A549 treated with AZD9567 at 1 μM for 4 hours (cell line): ENCODE data around the gene ABITRAM. TPM values are rescaled to one million over a fixed set of nuclear protein-coding genes. Genes with fewer than 3 reads are reported as not detected.

Experiments used
- total RNA-seq: library from RNA; stranded (reverse); fragments of 200-300 nt; extraction: Qiagen RNA extraction; gene quantifications from 5 replicates; pipeline ENCODE4 v1.2.3, GENCODE V29; 2022; ENCODE audit not compliant: insufficient read depth

Gene ABITRAM, protein sequence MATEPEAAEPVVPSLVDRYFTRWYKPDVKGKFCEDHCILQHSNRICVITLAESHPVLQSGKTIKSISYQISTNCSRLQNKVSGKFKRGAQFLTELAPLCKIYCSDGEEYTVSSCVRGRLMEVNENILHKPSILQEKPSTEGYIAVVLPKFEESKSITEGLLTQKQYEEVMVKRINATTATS
- total RNA-seq: 20.0 to 33.0 TPM (median 21.3 TPM) in 5 replicates

DNA sequence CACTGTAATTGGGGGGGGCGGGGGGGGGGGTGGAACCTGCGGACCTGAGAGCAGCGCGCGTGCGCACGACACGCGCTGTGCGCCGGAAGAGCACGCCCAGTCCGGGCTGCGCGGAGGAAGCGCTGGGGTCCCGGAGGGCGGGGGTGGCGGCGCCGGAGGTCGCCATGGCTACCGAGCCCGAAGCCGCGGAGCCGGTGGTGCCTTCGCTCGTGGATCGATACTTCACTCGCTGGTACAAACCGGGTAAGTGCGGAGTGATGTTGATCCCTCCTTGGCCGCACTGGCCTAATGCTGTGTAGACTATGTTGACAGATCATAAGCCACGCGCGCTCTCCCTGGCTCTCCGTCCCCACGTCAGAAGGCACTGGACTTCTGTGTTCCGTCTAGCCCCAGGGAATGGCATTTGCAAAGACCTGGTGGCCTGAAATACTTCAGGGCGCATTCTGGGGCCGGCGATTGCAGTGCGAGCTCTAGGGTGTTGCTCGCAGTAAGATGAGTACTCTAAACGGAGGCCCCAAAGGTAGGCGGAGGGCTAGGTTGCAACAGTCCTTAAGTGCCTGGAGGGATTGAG is at the start of gene ABITRAM:
Gene ABITRAM, plus strand, starts transcription at position 78 of the 571 bp plus-strand sequence. Its CDS starts 87 bp downstream, at position 165.

DNA sequence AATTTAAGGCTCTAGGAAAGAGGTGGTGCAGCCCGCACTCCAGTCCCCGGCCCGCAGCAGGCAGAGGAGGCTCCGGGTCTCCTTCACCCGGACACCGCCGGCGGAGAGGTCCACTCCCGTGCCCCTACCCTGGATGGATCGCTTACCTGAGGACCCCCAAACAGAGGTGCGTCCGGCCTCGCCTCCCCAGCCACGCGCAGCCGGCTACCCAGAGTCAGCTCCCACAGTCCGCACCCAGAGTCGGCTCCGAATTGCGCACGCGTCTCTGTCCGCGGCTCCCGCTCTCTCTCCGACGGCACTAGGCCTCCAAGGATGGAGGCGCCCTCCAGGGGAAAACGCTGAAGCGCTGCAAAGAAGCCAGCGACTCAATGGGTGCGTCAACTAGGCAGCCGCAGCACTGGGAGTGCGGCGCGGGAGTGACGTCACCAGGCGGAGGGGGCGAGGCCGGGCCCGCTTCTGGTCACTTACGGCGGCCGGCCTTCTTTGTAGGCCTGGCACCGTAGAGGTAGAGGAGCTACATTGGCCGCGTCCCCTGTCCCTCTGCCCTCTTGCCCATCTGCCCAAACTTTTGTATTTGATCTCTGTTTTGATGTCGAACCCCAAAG is 380 bp upstream of the ABITRAM start, which contains the start of gene ELP1:
Gene ELP1, minus strand, starts transcription at position 407 of the 605 bp plus-strand sequence. CDS start 2,978 bp downstream, outside the sequence.

Other genes starting within 250 kb of the ABITRAM start
- gene ACTL7B, start 78.4 kb upstream of the ABITRAM start, total RNA-seq: 0.03 TPM in 1 of 5 replicates, not detected in the others
- gene ACTL7A, start 72.1 kb upstream of the ABITRAM start, total RNA-seq: not detected in 5 replicates
- 19.2 to 28.7 TPM (median 20.5 TPM) in 5 replicates for gene ELP1, start 276 bp upstream of the ABITRAM start, total RNA-seq
- gene CTNNAL1, start 79.1 kb downstream of the ABITRAM start, total RNA-seq: 44.4 to 55.1 TPM (median 49.9 TPM) in 5 replicates
- gene TMEM245, start 185.5 kb downstream of the ABITRAM start, total RNA-seq: 36.8 to 52.4 TPM (median 49.7 TPM) in 5 replicates
- gene FRRS1L, start 232.8 kb downstream of the ABITRAM start, total RNA-seq: 0.12 to 0.27 TPM (median 0.13 TPM) in 4 of 5 replicates, not detected in the other